ENCODE results near the gene VGLL1.

- TF ChIP-seq CTCF (IDR thresholded peaks at IDR 0.05) (no peak), POLR2AphosphoS5 (IDR thresholded peaks at IDR 0.05) (no peak)
Observed at GRCh38 chrX:136555694-136556093, 23.7 kb downstream of the VGLL1 start.

All from prostate gland (tissue), 2 donors.